NB4 (cell line): ENCODE measurements around the gene TEKT5.

Experiments
- DNase-seq: peaks from one replicate; pipeline ENCODE4 v3.0.0; 2010; ENCODE audit warnings: low read depth
- H3K4me3 ChIP-seq: one replicate; pipeline ENCODE4 v1.5.1; 2011; ENCODE audit warnings: mild to moderate bottlenecking, low read depth, low read length, moderate library complexity
- MAX ChIP-seq: IDR thresholded peaks from 2 replicates; pipeline ENCODE4 v1.6.1; 2011; ENCODE audit warnings: low read depth, low read length
- MYC ChIP-seq: IDR thresholded peaks from 2 replicates; pipeline ENCODE4 v1.6.1; 2011; ENCODE audit warnings: low read depth, low read length
- POLR2A ChIP-seq: IDR thresholded peaks from 2 replicates; pipeline ENCODE4 v1.6.1; 2011; ENCODE audit warnings: mild to moderate bottlenecking; ENCODE audit not compliant: insufficient read length; ENCODE audit errors: extremely low read depth
- TF ChIP-seq, protein P1 (sequence below): IDR thresholded peaks from one replicate; pipeline ENCODE4 v1.5.1; 2012; ENCODE audit warnings: low read depth, low read length

TEKT5 gene

GRCh38 chr16:10708969-10709368 lies 14.2 kb upstream of the TEKT5 start:
- TF ChIP-seq, protein P1, sequence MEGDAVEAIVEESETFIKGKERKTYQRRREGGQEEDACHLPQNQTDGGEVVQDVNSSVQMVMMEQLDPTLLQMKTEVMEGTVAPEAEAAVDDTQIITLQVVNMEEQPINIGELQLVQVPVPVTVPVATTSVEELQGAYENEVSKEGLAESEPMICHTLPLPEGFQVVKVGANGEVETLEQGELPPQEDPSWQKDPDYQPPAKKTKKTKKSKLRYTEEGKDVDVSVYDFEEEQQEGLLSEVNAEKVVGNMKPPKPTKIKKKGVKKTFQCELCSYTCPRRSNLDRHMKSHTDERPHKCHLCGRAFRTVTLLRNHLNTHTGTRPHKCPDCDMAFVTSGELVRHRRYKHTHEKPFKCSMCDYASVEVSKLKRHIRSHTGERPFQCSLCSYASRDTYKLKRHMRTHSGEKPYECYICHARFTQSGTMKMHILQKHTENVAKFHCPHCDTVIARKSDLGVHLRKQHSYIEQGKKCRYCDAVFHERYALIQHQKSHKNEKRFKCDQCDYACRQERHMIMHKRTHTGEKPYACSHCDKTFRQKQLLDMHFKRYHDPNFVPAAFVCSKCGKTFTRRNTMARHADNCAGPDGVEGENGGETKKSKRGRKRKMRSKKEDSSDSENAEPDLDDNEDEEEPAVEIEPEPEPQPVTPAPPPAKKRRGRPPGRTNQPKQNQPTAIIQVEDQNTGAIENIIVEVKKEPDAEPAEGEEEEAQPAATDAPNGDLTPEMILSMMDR, result no peak
- no peak for TF ChIP-seq MAX
- TF ChIP-seq POLR2A, result no peak
- TF ChIP-seq MYC, result no peak
- no peak overlapping the region for H3K4me3 ChIP-seq
- no peak for DNase-seq

DNA sequence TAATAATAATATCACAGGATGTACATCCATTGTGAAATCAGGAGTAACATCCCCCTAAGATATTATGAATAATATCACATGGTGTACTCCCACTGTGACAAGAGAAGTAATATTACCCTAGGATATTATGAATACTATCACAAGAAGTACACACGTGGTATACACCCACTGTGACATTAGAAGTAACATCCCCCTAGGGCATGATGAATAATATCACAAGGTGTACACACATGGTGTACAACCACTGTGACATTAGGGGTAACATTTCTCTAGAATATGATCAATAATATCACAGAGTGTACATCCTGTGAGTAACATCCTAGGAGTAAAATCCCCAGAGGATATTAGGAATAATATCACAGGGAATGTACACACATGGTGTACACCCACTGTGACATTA lies 5.0 kb upstream of the TEKT5 start:
- no peak for DNase-seq
- no peak overlapping the region for H3K4me3 ChIP-seq
- no peak for TF ChIP-seq MYC
- TF ChIP-seq MAX, result no peak
- no peak for TF ChIP-seq POLR2A
- TF ChIP-seq, protein P1, result no peak

GRCh38 chr16:10694306-10694705 lies 424 bp downstream of the TEKT5 start:
- H3K4me3 ChIP-seq, result no peak overlapping the region
- no peak for DNase-seq
- TF ChIP-seq POLR2A (no peak), MAX (no peak), MYC (no peak)

DNA sequence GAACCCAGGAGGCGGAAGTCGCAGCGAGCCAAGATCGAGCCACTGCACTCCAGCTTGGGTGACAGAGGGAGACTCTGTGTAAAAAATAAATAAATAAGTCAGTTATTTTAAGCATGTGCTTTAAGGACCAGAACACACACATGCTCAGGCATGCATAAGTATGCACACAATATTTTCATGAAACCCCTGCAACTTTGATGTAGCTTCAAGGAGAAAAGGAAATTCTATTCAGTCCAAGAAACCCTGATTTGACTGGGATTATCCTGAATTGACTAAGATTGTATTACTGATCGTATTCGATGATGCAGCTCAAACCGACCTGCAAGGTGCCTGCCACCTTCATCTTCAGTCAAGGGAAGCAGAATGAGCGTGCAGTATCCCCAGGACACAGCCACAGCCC lies 841 bp downstream of the TEKT5 start:
- no peak overlapping the region for H3K4me3 ChIP-seq
- TF ChIP-seq, protein P1, result no peak
- TF ChIP-seq POLR2A, result no peak
- no peak for TF ChIP-seq MYC
- no peak for TF ChIP-seq MAX
- DNase-seq, result no peak

GRCh38 chr16:10692470-10692869 lies 2.3 kb downstream of the TEKT5 start:
- TF ChIP-seq MAX (no peak), MYC (no peak), POLR2A (no peak)
- TF ChIP-seq, protein P1, result no peak
- H3K4me3 ChIP-seq, result no peak overlapping the region
- DNase-seq, result no peak

GRCh38 chr16:10688726-10689125 lies 6.0 kb downstream of the TEKT5 start:
- no peak for DNase-seq
- no peak overlapping the region for H3K4me3 ChIP-seq
- TF ChIP-seq MAX (no peak), POLR2A (no peak), MYC (no peak)
- TF ChIP-seq, protein P1, result no peak
